ENCODE measurements around the gene CDH23. TPM values are rescaled to one million over a fixed set of nuclear protein-coding genes. Genes with fewer than 3 reads are reported as not detected.

Gene CDH23
- total and polyA plus RNA-seq, 9 of the 15 experiments (the other 6 are each of a cell fraction or from before 2014, with no cell fraction given) = 0.18 to 1.2 (median 0.47) TPM

- CTCF ChIA-PET (ENCODE audit: low intra/inter-chr PET ratio) = no interaction called here
- H3K27me3 ChIP-seq (ENCODE audit: control insufficient read depth in 2 of 2, insufficient read depth in 2 of 2, low read length in 2 of 2) = no peaks in the 10 kb centered on the region
- no peak overlapping the region for H3K4me3 ChIP-seq
- TF ChIP-seq ZNF232 (CRISPR knock-in tag; IDR thresholded peaks at IDR 0.05) (no peak), CREB1 (IDR thresholded peaks at IDR 0.05) (peak; percentile 53; the same call in 1 of the 2 replicates), CREB1 (CRISPR knock-in tag; IDR thresholded peaks at IDR 0.05) (no peak), NR3C1 (CRISPR knock-in tag; IDR thresholded peaks at IDR 0.05) (no peak), ZNF655 (CRISPR knock-in tag; IDR thresholded peaks at IDR 0.05) (no peak), ARNT (IDR thresholded peaks at IDR 0.05) (no peak), ZNF41 (CRISPR knock-in tag; conservative IDR thresholded peaks at IDR 0.05) (no peak), ATF1 (CRISPR knock-in tag; IDR thresholded peaks at IDR 0.05) (no peak), ATF1 (tag; IDR thresholded peaks at IDR 0.05) (0 out of 2 replicates have a peak, but pooled peaks have one; percentile 4), FOSL1 (tag; conservative IDR thresholded peaks at IDR 0.05) (peak; percentile 37; the same call in 1 of the 2 replicates), TOE1 (IDR thresholded peaks at IDR 0.05; ENCODE audit: borderline replicate concordance) (no peak), TOE1 (CRISPR knock-in tag; IDR thresholded peaks at IDR 0.05; ENCODE audit: borderline replicate concordance, low read depth) (0 out of 2 replicates have a peak, but pooled peaks have one; percentile 19), ETV1 (tag; conservative IDR thresholded peaks at IDR 0.05; ENCODE audit: low read depth) (0 out of 2 replicates have a peak, but pooled peaks have one; percentile 3), PKNOX1 (IDR thresholded peaks at IDR 0.05) (0 out of 2 replicates have a peak, but pooled peaks have one; percentile 4), ZBTB7A (IDR thresholded peaks at IDR 0.05; ENCODE audit: borderline replicate concordance, control insufficient read depth, low read depth, low read length) (0 out of 2 replicates have a peak, but pooled peaks have one; percentile 11), CREM (IDR thresholded peaks at IDR 0.05; ENCODE audit: low read depth) (peak; percentile 39; the same call in 1 of the 2 replicates), SRSF9 (IDR thresholded peaks at IDR 0.05; ENCODE audit: borderline replicate concordance, low read depth, low read length) (no peak)
- TF ChIP-seq, protein P1, sequence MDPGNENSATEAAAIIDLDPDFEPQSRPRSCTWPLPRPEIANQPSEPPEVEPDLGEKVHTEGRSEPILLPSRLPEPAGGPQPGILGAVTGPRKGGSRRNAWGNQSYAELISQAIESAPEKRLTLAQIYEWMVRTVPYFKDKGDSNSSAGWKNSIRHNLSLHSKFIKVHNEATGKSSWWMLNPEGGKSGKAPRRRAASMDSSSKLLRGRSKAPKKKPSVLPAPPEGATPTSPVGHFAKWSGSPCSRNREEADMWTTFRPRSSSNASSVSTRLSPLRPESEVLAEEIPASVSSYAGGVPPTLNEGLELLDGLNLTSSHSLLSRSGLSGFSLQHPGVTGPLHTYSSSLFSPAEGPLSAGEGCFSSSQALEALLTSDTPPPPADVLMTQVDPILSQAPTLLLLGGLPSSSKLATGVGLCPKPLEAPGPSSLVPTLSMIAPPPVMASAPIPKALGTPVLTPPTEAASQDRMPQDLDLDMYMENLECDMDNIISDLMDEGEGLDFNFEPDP (CRISPR knock-in tag; IDR thresholded peaks at IDR 0.05) = no peak
- H2AFZ ChIP-seq (ENCODE audit: low read depth, low read length) = no peak overlapping the region
- FAIRE-seq = peak; percentile 11
- peak overlapping the region in 1 of 2 experiments; percentile 57; a peak in 1 of 4 replicates for H3K9ac ChIP-seq (ENCODE audit: insufficient read depth in 1 of 2, low read depth in 2 of 2, low read length in 2 of 2)
- intact Hi-C loops (cut with micrococcal nuclease) (no loop called here), in situ Hi-C loops (cut with MboI) (no loop called here)
- peaks cover 13% of the 10 kb centered on the region; the same call in 1 of the 3 replicates for H3K36me3 ChIP-seq (ENCODE audit: control insufficient read depth, insufficient read depth, low read length)
- POLR2A ChIA-PET = interaction anchor here (0.6 to 2.9 kb wide), 12 partner anchors 8 to 1076 kb away, joined by 3 to 11 read pairs (median 3); partner anchors contain the start of genes CDH23 and SLC29A3
- H3K9me1 ChIP-seq (ENCODE audit: control insufficient read depth, insufficient read depth, low read length) = no peaks in the 10 kb centered on the region
- peaks cover 24 to 26% of the 10 kb centered on the region in 2 experiments for H3K4me1 ChIP-seq (replicated peaks in 1 of 2; ENCODE audit: control insufficient read depth in 2 of 2, insufficient read depth in 2 of 2, low read length in 2 of 2)
- WGBS (ENCODE audit: insufficient coverage, low coverage, missing lambda C conversion rate) = 62% methylated on average over 8 of the region's 8 CpGs
- no peaks in the 10 kb centered on the region for H3K9me3 ChIP-seq (replicated peaks; ENCODE audit: control insufficient read depth, insufficient read depth, low read depth, low read length)
- no peaks in the 10 kb centered on the region for H3K79me2 ChIP-seq (ENCODE audit: control insufficient read depth, insufficient read depth, low read length)
- H3K27ac ChIP-seq (ENCODE audit: extremely low read depth, low read depth, low read length) = peak overlapping the region; percentile 22; the same call in 1 of the 3 replicates
- no peak overlapping the region; the same call in 1 of the 2 replicates for H3K4me2 ChIP-seq (ENCODE audit: insufficient read depth, low read length)
- DNase-seq (ENCODE audit: extremely low read depth in 1 of 4, low spot score in 3 of 4) = peak in 2 of 4 experiments; percentile 40 to 47
- ATAC-seq = peak; percentile 53
- BruUV-seq (replicated peaks) = no TSS peak
- H4K20me1 ChIP-seq (replicated peaks; ENCODE audit: control insufficient read depth, insufficient read depth, low read length) = no peaks in the 10 kb centered on the region
These were observed 38.4 kb upstream of the CDH23 start for GRCh38 chr10:71358277-71358676.
